HL-60 (cell line): ENCODE results near the gene CDC73.

Experiments
- DNase-seq, 2 experiments: peaks; one replicate each; pipeline ENCODE4 v3.0.0-alpha.2; 2010 to 2020; ENCODE audit warnings: low read depth in 1 of 2, low spot score in 1 of 2
- H3K27ac ChIP-seq: fragments of 250-450 bp; sonication (Bioruptor Pico); replicated peaks from 2 replicates; pipeline ENCODE4 v1.5.1; 2020; ENCODE audit warnings: mild to moderate bottlenecking, moderate library complexity
- H3K27me3 ChIP-seq: fragments of 250-450 bp; sonication (Bioruptor Pico); 2 replicates; pipeline ENCODE4 v1.5.1; 2021; ENCODE audit warnings: mild to moderate bottlenecking, moderate library complexity; ENCODE audit not compliant: insufficient read depth, poor library complexity, severe bottlenecking
- H3K4me3 ChIP-seq: replicated peaks from 2 replicates; pipeline ENCODE4 v1.5.1; 2011; ENCODE audit warnings: mild to moderate bottlenecking, control low read depth, low read length; ENCODE audit not compliant: insufficient read depth
- GABPA ChIP-seq: IDR thresholded peaks from 2 replicates; pipeline ENCODE4 v1.6.1; 2012; ENCODE audit warnings: low read depth
- POLR2AphosphoS5 ChIP-seq: IDR thresholded peaks from 2 replicates; pipeline ENCODE4 v1.6.1; 2012; ENCODE audit warnings: low read depth
- REST ChIP-seq: IDR thresholded peaks from 2 replicates; pipeline ENCODE4 v1.6.1; 2012; ENCODE audit warnings: low read depth; ENCODE audit not compliant: insufficient replicate concordance
- SPI1 ChIP-seq: IDR thresholded peaks from 2 replicates; pipeline ENCODE4 v1.6.1; 2012; ENCODE audit warnings: low read depth, mild to moderate bottlenecking, borderline replicate concordance
- TF ChIP-seq, protein P1 (sequence below): IDR thresholded peaks from one replicate; pipeline ENCODE4 v1.5.1; 2011; ENCODE audit warnings: low read length, control low read depth, inconsistent platforms; ENCODE audit not compliant: insufficient read depth

CDC73 gene

GRCh38 chr1:193281894-193282293, 160.1 kb downstream of the CDC73 start:
- no peaks in the 10 kb centered on the region for H3K27me3 ChIP-seq
- TF ChIP-seq GABPA, result no peak
- no peak for TF ChIP-seq POLR2AphosphoS5
- TF ChIP-seq REST, result no peak
- TF ChIP-seq SPI1, result no peak
- TF ChIP-seq, protein P1, sequence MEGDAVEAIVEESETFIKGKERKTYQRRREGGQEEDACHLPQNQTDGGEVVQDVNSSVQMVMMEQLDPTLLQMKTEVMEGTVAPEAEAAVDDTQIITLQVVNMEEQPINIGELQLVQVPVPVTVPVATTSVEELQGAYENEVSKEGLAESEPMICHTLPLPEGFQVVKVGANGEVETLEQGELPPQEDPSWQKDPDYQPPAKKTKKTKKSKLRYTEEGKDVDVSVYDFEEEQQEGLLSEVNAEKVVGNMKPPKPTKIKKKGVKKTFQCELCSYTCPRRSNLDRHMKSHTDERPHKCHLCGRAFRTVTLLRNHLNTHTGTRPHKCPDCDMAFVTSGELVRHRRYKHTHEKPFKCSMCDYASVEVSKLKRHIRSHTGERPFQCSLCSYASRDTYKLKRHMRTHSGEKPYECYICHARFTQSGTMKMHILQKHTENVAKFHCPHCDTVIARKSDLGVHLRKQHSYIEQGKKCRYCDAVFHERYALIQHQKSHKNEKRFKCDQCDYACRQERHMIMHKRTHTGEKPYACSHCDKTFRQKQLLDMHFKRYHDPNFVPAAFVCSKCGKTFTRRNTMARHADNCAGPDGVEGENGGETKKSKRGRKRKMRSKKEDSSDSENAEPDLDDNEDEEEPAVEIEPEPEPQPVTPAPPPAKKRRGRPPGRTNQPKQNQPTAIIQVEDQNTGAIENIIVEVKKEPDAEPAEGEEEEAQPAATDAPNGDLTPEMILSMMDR, result no peak
- no peak overlapping the region for H3K27ac ChIP-seq
- H3K4me3 ChIP-seq, result no peak overlapping the region
- no peak for DNase-seq

- no peak for DNase-seq
These were observed 161.2 kb downstream of the CDC73 start for GRCh38 chr1:193283016-193283415.

GRCh38 chr1:193284219-193284618, 162.4 kb downstream of the CDC73 start:
- TF ChIP-seq POLR2AphosphoS5 (no peak), GABPA (no peak), SPI1 (no peak), REST (no peak)
- TF ChIP-seq, protein P1, result no peak
- H3K4me3 ChIP-seq, result no peak overlapping the region
- no peak overlapping the region for H3K27ac ChIP-seq
- H3K27me3 ChIP-seq, result no peaks in the 10 kb centered on the region
- no peak for DNase-seq

More at GRCh38 chr1:193283016-193283415, 161.2 kb downstream of the CDC73 start:
- TF ChIP-seq POLR2AphosphoS5 (no peak), SPI1 (no peak), REST (no peak), GABPA (no peak)
- TF ChIP-seq, protein P1, result no peak
- Histone ChIP-seq H3K27me3 (no peaks in the 10 kb centered on the region), H3K27ac (no peak overlapping the region), H3K4me3 (no peak overlapping the region)
